GM21619 (cell line): Measurements from ENCODE around the gene SEM1.
"Not testable (repeated sequence)": the region's sequence is repeated elsewhere in the genome, so short reads cannot be mapped to it uniquely, and the experiment has no call there.

Experiments used
- ATAC-seq: cut with Tn5 transposase; IDR thresholded peaks from one replicate; pipeline ENCODE4 v1.9.1; 2021; ENCODE audit not compliant: unreplicated experiment

Gene SEM1

GRCh38 chr7:96707901-96708774 lies 1.5 kb downstream of the SEM1 start:
- ATAC-seq = no peak

- no peak for ATAC-seq
Measured at GRCh38 chr7:96701258-96701657, 8.4 kb downstream of the SEM1 start.

- ATAC-seq = no peak
Measured at GRCh38 chr7:96700516-96700915, 9.1 kb downstream of the SEM1 start.

- no peak for ATAC-seq
Measured at GRCh38 chr7:96699219-96699871, 10.3 kb downstream of the SEM1 start.

GRCh38 chr7:96698449-96698848 lies 11.2 kb downstream of the SEM1 start:
- ATAC-seq = not testable (repeated sequence)

- no peak for ATAC-seq
Measured at GRCh38 chr7:96697822-96698221, 11.8 kb downstream of the SEM1 start.

- no peak for ATAC-seq
Measured at GRCh38 chr7:96695581-96695980, 14.1 kb downstream of the SEM1 start.

- no peak for ATAC-seq
Measured at GRCh38 chr7:96694082-96694481, 15.6 kb downstream of the SEM1 start.

GRCh38 chr7:96691702-96692101 lies 17.9 kb downstream of the SEM1 start:
- no peak for ATAC-seq

- no peak for ATAC-seq
Measured at GRCh38 chr7:96689414-96689813, 20.2 kb downstream of the SEM1 start.

GRCh38 chr7:96686305-96686704 lies 23.3 kb downstream of the SEM1 start:
- ATAC-seq = peak; percentile 36

GRCh38 chr7:96685755-96686154 lies 23.9 kb downstream of the SEM1 start:
- ATAC-seq = peak; percentile 80

GRCh38 chr7:96685353-96685752 lies 24.3 kb downstream of the SEM1 start:
- ATAC-seq = peak; percentile 75

- ATAC-seq = no peak
Measured at GRCh38 chr7:96679886-96680285, 29.8 kb downstream of the SEM1 start.

GRCh38 chr7:96676919-96677318 lies 32.7 kb downstream of the SEM1 start:
- ATAC-seq = no peak

- no peak for ATAC-seq
Measured at GRCh38 chr7:96675548-96675947, 34.1 kb downstream of the SEM1 start.

GRCh38 chr7:96674565-96674964 lies 35.1 kb downstream of the SEM1 start:
- no peak for ATAC-seq

- no peak for ATAC-seq
Measured at GRCh38 chr7:96671854-96672253, 37.8 kb downstream of the SEM1 start.

GRCh38 chr7:96670338-96671289 lies 39.0 kb downstream of the SEM1 start:
- no peak for ATAC-seq

GRCh38 chr7:96669812-96670211 lies 39.8 kb downstream of the SEM1 start:
- no peak for ATAC-seq

- ATAC-seq = no peak
Measured at GRCh38 chr7:96667026-96667425, 42.6 kb downstream of the SEM1 start.
